ENCODE data around the gene ACVR1C. TPM values are rescaled to one million over a fixed set of nuclear protein-coding genes. Genes with fewer than 3 reads are reported as not detected.

Gene ACVR1C
- total RNA-seq, 2 donors from 2014 or later = 0.41 TPM; not detected in 1

GRCh38 chr2:157540102-157540501 lies 88.6 kb downstream of the ACVR1C start:
- no peaks in the 10 kb centered on the region for H3K27me3 ChIP-seq (replicated peaks; ENCODE audit: insufficient read depth)
- H3K36me3 ChIP-seq = no peaks in the 10 kb centered on the region
- no peaks in the 10 kb centered on the region for H3K4me1 ChIP-seq (ENCODE audit: control insufficient read depth in 1 of 2, low read depth in 2 of 2)
- no peak overlapping the region for H3K27ac ChIP-seq
- no peak for TF ChIP-seq CTCF (IDR thresholded peaks at IDR 0.05)
- no peaks in the 10 kb centered on the region for H3K9me3 ChIP-seq
- H3K4me3 ChIP-seq = no peak overlapping the region
- ATAC-seq (ENCODE audit: insufficient number of reproducible peaks, low FRiP score, low read depth) (no peak), DNase-seq (ENCODE audit: low spot score) (no peak)

- ATAC-seq (ENCODE audit: insufficient number of reproducible peaks, low FRiP score, low read depth) (no peak), DNase-seq (ENCODE audit: low spot score) (no peak)
These were observed 90.6 kb downstream of the ACVR1C start for GRCh38 chr2:157538064-157538463.

GRCh38 chr2:157536815-157537214 lies 91.8 kb downstream of the ACVR1C start:
- no peak for TF ChIP-seq CTCF (IDR thresholded peaks at IDR 0.05)
- DNase-seq (ENCODE audit: low spot score) (no peak), ATAC-seq (ENCODE audit: insufficient number of reproducible peaks, low FRiP score, low read depth) (no peak)

More at GRCh38 chr2:157538064-157538463, 90.6 kb downstream of the ACVR1C start:
- no peak for TF ChIP-seq CTCF (IDR thresholded peaks at IDR 0.05)
- H3K27me3 ChIP-seq (replicated peaks; ENCODE audit: insufficient read depth) = no peaks in the 10 kb centered on the region
- H3K4me1 ChIP-seq (ENCODE audit: control insufficient read depth in 1 of 2, low read depth in 2 of 2) = no peaks in the 10 kb centered on the region
- H3K27ac ChIP-seq = no peak overlapping the region
- H3K4me3 ChIP-seq = no peak overlapping the region
- H3K9me3 ChIP-seq = no peaks in the 10 kb centered on the region
- no peaks in the 10 kb centered on the region for H3K36me3 ChIP-seq

GRCh38 chr2:157528963-157529751 lies 99.5 kb downstream of the ACVR1C start:
- ATAC-seq (ENCODE audit: insufficient number of reproducible peaks, low FRiP score, low read depth) = no peak
- H3K27ac ChIP-seq = no peak overlapping the region

More at GRCh38 chr2:157536815-157537214, 91.8 kb downstream of the ACVR1C start:
- Histone ChIP-seq H3K9me3 (no peaks in the 10 kb centered on the region), H3K36me3 (no peaks in the 10 kb centered on the region), H3K4me3 (no peak overlapping the region), H3K27me3 (replicated peaks; ENCODE audit: insufficient read depth) (no peaks in the 10 kb centered on the region), H3K4me1 (ENCODE audit: control insufficient read depth in 1 of 2, low read depth in 2 of 2) (no peaks in the 10 kb centered on the region), H3K27ac (no peak overlapping the region)

GRCh38 chr2:157526070-157526469 lies 102.6 kb downstream of the ACVR1C start:
- no peak for ATAC-seq (ENCODE audit: insufficient number of reproducible peaks, low FRiP score, low read depth)
- TF ChIP-seq CTCF (IDR thresholded peaks at IDR 0.05) = no peak

More at GRCh38 chr2:157528963-157529751, 99.5 kb downstream of the ACVR1C start:
- no peak for DNase-seq (ENCODE audit: low spot score)
- Histone ChIP-seq H3K9me3 (no peaks in the 10 kb centered on the region), H3K4me3 (no peak overlapping the region), H3K36me3 (no peaks in the 10 kb centered on the region), H3K27me3 (replicated peaks; ENCODE audit: insufficient read depth) (no peaks in the 10 kb centered on the region), H3K4me1 (ENCODE audit: control insufficient read depth in 1 of 2, low read depth in 2 of 2) (no peaks in the 10 kb centered on the region)
- no peak for TF ChIP-seq CTCF (IDR thresholded peaks at IDR 0.05)

More at GRCh38 chr2:157526070-157526469, 102.6 kb downstream of the ACVR1C start:
- H3K4me3 ChIP-seq = no peak overlapping the region
- no peak for DNase-seq (ENCODE audit: low spot score)
- no peaks in the 10 kb centered on the region for H3K27me3 ChIP-seq (replicated peaks; ENCODE audit: insufficient read depth)
- H3K9me3 ChIP-seq = no peaks in the 10 kb centered on the region
- no peak overlapping the region for H3K27ac ChIP-seq
- H3K36me3 ChIP-seq = no peaks in the 10 kb centered on the region
- H3K4me1 ChIP-seq (ENCODE audit: control insufficient read depth in 1 of 2, low read depth in 2 of 2) = no peaks in the 10 kb centered on the region

Data from thoracic aorta (tissue), 2 donors.